ENCODE measurements around the gene STARD3.

STARD3 gene

GRCh38 chr17:39640591-39641031 is 3.7 kb downstream of the STARD3 start:
- TF ChIP-seq CTCF (IDR thresholded peaks at IDR 0.05): no peak

- no peak for TF ChIP-seq CTCF (IDR thresholded peaks at IDR 0.05)
Observed at GRCh38 chr17:39641097-39641496, 4.2 kb downstream of the STARD3 start.

DNA sequence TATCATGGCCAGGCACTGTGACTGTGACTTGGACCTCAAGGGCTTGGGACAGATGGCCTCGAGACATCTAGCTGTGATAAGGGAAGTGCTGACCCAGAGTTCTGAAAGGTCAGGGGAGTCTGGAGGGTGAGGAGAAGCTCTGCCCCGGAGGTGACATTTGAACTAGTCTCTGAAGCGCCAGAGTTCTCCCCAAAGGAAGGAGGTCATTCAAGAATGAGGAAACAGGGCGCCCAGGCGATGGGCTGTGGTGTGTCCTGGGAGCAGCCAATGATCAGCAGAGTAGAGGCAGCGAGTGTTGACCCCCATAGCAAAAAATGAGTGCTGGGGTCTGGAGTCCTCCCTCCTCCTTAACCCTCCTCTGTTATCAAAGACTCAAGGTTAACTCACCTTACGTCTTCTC is 4.9 kb downstream of the STARD3 start:
- TF ChIP-seq CTCF (IDR thresholded peaks at IDR 0.05): no peak

DNA sequence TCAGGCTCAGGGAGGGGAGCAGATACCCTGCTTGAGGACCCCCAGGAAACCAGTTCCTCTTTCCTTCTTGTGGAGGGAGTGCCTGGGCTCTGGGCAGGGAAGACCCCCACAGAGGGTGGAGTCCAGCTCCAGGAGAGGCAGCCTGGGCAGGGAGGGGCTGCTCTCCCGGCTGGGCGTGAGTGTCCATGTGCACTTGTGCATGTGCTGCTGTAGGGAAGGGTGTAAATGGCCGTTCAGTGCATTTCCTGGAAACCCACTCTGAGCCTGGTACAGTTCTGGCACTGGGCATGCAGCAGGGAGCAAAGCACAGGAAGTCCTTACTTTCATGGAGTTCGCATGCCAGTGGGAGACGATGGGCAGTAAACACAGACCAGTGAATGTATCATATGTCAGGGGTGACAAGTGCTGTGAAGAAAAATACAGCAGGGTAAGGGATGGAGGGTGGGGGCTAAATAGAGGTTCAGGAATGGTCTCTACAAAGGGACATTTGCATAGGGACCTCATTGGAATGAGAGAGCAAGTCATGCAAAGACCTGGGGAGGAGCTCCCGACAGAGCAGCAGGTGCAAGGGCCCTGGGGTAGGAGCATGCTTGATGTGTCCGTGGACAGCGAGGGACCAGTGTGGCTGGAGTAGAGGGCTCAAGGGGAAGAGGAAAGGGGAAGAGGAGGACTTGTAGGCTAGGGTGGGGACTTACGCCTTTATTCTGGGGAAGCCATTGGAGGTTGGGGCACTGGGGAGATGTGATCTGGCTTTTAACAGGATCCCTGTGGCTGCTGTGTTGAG is 5.5 kb downstream of the STARD3 start:
- no peak for TF ChIP-seq CTCF (IDR thresholded peaks at IDR 0.05)

GRCh38 chr17:39643271-39643670 is 6.3 kb downstream of the STARD3 start:
- no peak for TF ChIP-seq CTCF (IDR thresholded peaks at IDR 0.05)

- no peak for TF ChIP-seq CTCF (IDR thresholded peaks at IDR 0.05)
Observed at GRCh38 chr17:39647256-39647655, 10.3 kb downstream of the STARD3 start.

DNA sequence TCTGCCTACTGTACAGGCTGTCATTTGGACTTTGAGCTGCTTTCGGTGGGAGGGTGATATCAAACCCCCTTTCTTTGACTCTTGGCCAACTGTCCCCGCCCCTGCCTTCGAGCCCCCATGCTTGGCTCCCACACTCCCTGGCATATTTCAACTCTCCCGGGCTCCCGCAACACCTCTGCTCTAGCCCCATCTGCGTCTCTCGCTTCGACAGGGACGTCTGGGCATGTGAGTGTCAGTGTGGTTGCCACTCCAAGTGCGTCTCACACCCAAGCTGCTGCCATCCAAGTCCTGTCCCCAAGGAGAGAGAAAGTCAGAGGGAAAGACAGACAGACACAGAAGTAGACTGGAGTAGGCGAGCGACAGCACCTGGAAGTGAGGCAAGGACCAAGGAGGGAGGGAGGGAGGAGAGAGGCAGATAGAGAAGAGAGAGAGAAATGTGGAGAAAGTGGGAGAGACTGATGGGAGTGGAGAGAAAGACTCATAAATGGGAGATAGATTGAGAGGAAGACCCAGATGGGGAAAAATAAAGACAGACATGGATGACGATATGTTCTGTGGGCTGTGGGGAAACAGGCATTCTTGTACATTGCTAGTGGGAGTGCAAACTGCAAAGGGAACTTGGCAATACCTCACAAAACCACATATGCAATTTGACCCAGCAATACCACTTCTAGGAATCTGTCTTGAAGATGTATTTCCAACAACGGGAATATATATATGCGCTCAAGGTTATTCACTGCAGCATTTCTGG is 11.8 kb downstream of the STARD3 start:
- no peak for TF ChIP-seq CTCF (IDR thresholded peaks at IDR 0.05)
